Lower lobe of right lung (tissue), 2 donors: ENCODE results near the gene TUBD1. TPM values are rescaled to one million over a fixed set of nuclear protein-coding genes. Genes with fewer than 3 reads are reported as not detected.
"Not testable (repeated sequence)": the region's sequence is repeated elsewhere in the genome, so short reads cannot be mapped to it uniquely, and the experiment has no call there.

Source experiments
- ATAC-seq, 2 donors: fragments of 200-7000 bp; cut with Tn5 transposase; one replicate each; pipeline ENCODE4 v1.9.1; 2020 to 2022; ENCODE audit warnings: mild to moderate bottlenecking in 2 of 2, moderate library complexity in 2 of 2
- DNase-seq: peaks from one replicate; pipeline ENCODE4 v3.0.0-alpha.2; 2020
- H3K27ac ChIP-seq: fragments of 200-600 bp; one replicate; pipeline ENCODE4 v1.8.0; 2022
- H3K27me3 ChIP-seq: fragments of 200-600 bp; one replicate; pipeline ENCODE4 v1.8.0; 2022; ENCODE audit warnings: low read depth
- H3K36me3 ChIP-seq: fragments of 200-600 bp; one replicate; pipeline ENCODE4 v1.8.0; 2022; ENCODE audit warnings: mild to moderate bottlenecking
- H3K4me1 ChIP-seq: fragments of 200-600 bp; one replicate; pipeline ENCODE4 v1.8.0; 2022
- H3K4me3 ChIP-seq: fragments of 200-600 bp; one replicate; pipeline ENCODE4 v1.8.0; 2022; ENCODE audit warnings: mild to moderate bottlenecking
- H3K9me3 ChIP-seq: fragments of 200-600 bp; one replicate; pipeline ENCODE4 v1.8.0; 2022
- CTCF ChIP-seq: fragments of 200-600 bp; IDR thresholded peaks from one replicate; pipeline ENCODE4 v1.8.0; 2022; ENCODE audit warnings: antibody characterized with exemption, mild to moderate bottlenecking
- intact Hi-C: fragments of 100-400 bp; cut with DNase I; formaldehyde crosslinking; loops from one replicate; pipeline ENCODE4 v1.11.0; 2022
- total RNA-seq: library from RNA; stranded (reverse); fragmentation: NEBNext Ultra II Directional; extraction: Animal tissue kit (Norgen Biotek cat#: 25700); gene quantifications from one replicate; pipeline ENCODE4 v1.2.1, GENCODE V29; 2021
- donor health status: DM: no; HTN: yes; CAD: no; lungs with severe emphysema.

TUBD1 gene
- total RNA-seq, 1 donor from 2014 or later: 14.7 TPM

GRCh38 chr17:59878624-59879023, 14.1 kb downstream of the TUBD1 start:
- intact Hi-C loops: no loop called here
- Histone ChIP-seq H3K27ac (no peak overlapping the region), H3K9me3 (no peaks in the 10 kb centered on the region), H3K27me3 (no peaks in the 10 kb centered on the region), H3K4me3 (no peak overlapping the region), H3K4me1 (no peaks in the 10 kb centered on the region), H3K36me3 (peaks cover 95% of the 10 kb centered on the region)
- no peak for TF ChIP-seq CTCF
- no peak for ATAC-seq
- DNase-seq: no peak

- intact Hi-C loops: no loop called here
- Histone ChIP-seq H3K4me1 (no peaks in the 10 kb centered on the region), H3K9me3 (no peaks in the 10 kb centered on the region), H3K36me3 (peaks cover 88% of the 10 kb centered on the region), H3K27ac (no peak overlapping the region), H3K4me3 (no peak overlapping the region), H3K27me3 (no peaks in the 10 kb centered on the region)
- ATAC-seq (no peak), DNase-seq (no peak)
- no peak for TF ChIP-seq CTCF
Observed at GRCh38 chr17:59877965-59878364, 14.8 kb downstream of the TUBD1 start.

GRCh38 chr17:59876107-59876506, 16.6 kb downstream of the TUBD1 start:
- Histone ChIP-seq H3K27ac (no peak overlapping the region), H3K27me3 (no peaks in the 10 kb centered on the region), H3K4me1 (no peaks in the 10 kb centered on the region), H3K36me3 (peaks cover 84% of the 10 kb centered on the region), H3K9me3 (no peaks in the 10 kb centered on the region), H3K4me3 (no peak overlapping the region)
- no peak for TF ChIP-seq CTCF
- intact Hi-C loops: no loop called here
- ATAC-seq: no peak
- DNase-seq: peak; percentile 51

- DNase-seq: no peak
- Histone ChIP-seq H3K36me3 (peaks cover 69% of the 10 kb centered on the region), H3K27ac (no peak overlapping the region), H3K9me3 (no peaks in the 10 kb centered on the region), H3K27me3 (no peaks in the 10 kb centered on the region), H3K4me1 (no peaks in the 10 kb centered on the region), H3K4me3 (no peak overlapping the region)
- no peak for ATAC-seq
- intact Hi-C loops: no loop called here
- TF ChIP-seq CTCF: no peak
Observed at GRCh38 chr17:59874376-59874775, 18.4 kb downstream of the TUBD1 start.

- peaks cover 59% of the 10 kb centered on the region for H3K36me3 ChIP-seq
- H3K27me3 ChIP-seq, intact Hi-C loops, H3K9me3 ChIP-seq, H3K27ac ChIP-seq, H3K4me3 ChIP-seq, ATAC-seq, H3K4me1 ChIP-seq, DNase-seq: not testable (repeated sequence)
Observed at GRCh38 chr17:59873414-59873813, 19.3 kb downstream of the TUBD1 start.

- Histone ChIP-seq H3K4me3 (no peak overlapping the region), H3K4me1 (no peaks in the 10 kb centered on the region), H3K27ac (no peak overlapping the region)
Observed at GRCh38 chr17:59872351-59872750, 20.4 kb downstream of the TUBD1 start.

More at GRCh38 chr17:59872351-59872750, 20.4 kb downstream of the TUBD1 start:
- ATAC-seq: no peak
- Histone ChIP-seq H3K36me3 (peaks cover 49% of the 10 kb centered on the region), H3K9me3 (no peaks in the 10 kb centered on the region), H3K27me3 (no peaks in the 10 kb centered on the region)
- DNase-seq: no peak
- intact Hi-C loops: no loop called here
- TF ChIP-seq CTCF: no peak
